GM12875 (cell line): ENCODE results near the gene CPAMD8.

ENCODE experiments used
- H3K4me3 ChIP-seq: one replicate; pipeline ENCODE4 v1.5.1; 2011; ENCODE audit warnings: low read depth, low read length, control low read depth
- TF ChIP-seq, protein P1 (sequence below): IDR thresholded peaks from 2 replicates; pipeline ENCODE4 v1.5.1; 2011; ENCODE audit warnings: low read depth, mild to moderate bottlenecking, control low read depth, inconsistent platforms, low read length, moderate library complexity, borderline replicate concordance; ENCODE audit not compliant: insufficient read depth

CPAMD8 gene

DNA sequence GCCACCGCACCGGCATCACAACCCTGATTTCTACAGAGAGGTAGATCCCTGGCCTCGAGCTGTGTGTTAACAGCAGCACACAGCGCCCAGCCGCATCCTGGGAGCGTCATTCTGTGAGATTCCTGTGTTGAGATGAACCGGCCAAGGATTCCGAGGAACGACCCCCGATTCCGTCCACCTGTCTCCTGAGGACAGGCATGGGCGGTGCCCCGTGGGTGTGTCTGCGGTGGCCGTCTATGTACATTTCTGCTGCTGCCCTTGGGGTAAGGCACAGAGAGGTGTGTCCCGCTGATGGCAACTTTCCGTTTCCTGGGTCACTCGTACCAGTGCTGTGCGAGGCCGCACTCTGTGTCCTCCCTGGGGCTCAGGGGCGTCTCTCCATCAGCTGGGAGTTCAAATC is 153.9 kb downstream of the CPAMD8 start:
- H3K4me3 ChIP-seq: no peak overlapping the region
- TF ChIP-seq, protein P1, sequence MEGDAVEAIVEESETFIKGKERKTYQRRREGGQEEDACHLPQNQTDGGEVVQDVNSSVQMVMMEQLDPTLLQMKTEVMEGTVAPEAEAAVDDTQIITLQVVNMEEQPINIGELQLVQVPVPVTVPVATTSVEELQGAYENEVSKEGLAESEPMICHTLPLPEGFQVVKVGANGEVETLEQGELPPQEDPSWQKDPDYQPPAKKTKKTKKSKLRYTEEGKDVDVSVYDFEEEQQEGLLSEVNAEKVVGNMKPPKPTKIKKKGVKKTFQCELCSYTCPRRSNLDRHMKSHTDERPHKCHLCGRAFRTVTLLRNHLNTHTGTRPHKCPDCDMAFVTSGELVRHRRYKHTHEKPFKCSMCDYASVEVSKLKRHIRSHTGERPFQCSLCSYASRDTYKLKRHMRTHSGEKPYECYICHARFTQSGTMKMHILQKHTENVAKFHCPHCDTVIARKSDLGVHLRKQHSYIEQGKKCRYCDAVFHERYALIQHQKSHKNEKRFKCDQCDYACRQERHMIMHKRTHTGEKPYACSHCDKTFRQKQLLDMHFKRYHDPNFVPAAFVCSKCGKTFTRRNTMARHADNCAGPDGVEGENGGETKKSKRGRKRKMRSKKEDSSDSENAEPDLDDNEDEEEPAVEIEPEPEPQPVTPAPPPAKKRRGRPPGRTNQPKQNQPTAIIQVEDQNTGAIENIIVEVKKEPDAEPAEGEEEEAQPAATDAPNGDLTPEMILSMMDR: no peak

DNA sequence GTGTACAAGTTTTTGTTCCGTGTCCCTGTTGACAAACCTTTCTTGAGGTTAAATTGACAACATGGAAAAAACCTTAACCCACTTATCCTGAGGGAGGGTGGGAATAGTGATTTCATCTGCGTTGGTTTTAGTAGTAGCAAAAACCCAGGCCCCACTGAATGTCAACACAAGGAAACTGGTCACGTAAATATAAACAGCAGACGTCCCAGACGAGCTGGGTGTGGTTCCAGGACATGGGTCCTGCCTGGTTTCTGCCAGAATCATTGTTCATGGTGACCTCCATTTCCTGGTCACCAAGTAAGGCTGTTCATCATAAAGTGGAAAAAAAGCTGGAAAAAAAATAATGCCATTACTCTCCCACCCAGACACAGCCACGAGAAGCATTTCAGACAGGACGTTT is 154.7 kb downstream of the CPAMD8 start:
- H3K4me3 ChIP-seq: no peak overlapping the region

DNA sequence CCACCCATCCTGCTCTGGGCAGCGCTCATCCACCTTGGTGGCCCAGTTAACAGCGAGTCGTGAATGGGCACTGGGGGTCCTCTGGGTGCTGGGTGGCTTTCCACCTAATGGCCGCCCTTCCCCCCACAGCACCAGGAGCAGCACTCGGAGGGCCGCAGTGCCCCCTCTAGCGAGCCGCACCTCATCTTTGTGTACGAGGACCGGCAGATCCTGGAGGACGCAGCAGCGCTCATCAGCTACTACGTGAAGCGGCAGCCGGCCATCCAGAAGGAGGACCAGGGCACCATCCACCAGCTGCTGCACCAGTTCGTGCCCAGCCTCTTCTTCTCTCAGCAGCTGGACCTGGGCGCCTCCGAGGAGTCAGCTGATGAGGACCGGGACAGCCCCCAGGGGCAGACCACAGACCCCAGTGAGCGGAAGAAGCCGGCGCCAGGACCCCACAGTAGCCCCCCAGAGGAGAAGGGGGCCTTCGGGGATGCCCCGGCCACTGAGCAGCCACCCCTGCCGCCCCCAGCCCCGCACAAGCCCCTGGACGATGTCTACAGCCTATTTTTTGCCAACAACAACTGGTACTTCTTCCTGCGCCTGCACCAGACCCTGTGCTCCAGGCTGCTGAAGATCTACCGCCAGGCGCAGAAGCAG is 157.2 kb downstream of the CPAMD8 start:
- H3K4me3 ChIP-seq: no peak overlapping the region
- TF ChIP-seq, protein P1: no peak

More for the DNA sequence above, 154.7 kb downstream of the CPAMD8 start:
- TF ChIP-seq, protein P1: no peak

DNA sequence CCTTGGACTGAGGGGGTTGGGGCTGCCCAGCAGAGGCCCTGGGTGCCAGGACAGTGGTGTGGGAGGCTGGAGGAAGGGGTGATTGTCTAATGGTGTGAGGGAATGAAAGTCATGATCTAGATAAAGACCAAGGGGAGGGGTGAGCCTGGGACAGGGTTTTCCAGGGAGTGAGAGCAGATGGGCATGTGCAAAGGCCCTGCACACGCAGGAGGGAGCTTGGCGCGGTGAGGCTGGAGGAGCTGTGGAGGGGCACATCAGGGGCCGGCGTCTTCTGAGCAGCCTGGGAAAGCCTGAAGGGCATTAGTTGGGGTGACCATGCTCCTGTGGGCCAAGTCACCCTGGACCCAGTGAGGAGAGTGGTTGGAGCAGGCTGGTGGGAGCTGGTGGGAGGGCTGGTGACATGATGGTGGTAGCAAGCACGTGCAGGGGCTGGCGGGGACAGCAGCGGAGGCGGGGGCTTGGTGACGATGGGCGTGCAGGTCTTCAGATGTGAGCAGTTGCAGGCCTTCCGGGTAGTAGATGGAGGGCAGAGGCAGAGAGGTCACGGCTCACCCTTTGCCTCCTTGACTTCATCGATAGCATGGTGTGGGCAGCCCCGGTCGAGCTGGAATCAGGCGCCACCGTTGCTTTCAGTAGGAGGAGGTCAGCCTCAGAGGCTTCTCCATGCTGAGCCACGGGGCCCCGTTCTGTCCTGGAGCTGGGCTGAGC is 158.0 kb downstream of the CPAMD8 start:
- TF ChIP-seq, protein P1: no peak
- no peak overlapping the region for H3K4me3 ChIP-seq

DNA sequence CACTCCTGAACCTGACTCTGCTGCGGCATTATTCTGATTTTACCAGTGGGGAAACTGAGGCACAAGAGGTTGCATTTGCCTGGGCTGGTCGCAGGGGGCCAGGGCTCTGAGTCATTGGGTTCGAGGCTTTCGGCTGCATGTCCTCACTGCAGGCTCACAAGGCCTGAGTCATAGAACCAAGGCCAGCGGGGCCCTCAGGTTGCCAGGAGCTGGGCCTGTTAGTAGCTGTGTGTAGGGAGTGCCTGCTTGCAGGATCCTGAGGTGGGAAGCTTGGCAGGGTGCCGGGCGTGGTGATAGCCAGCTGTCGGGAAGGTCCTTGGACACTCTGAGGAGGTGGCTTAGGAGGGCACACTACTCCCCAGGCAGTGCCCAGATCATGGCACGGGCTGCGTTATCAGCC is 159.4 kb downstream of the CPAMD8 start:
- H3K4me3 ChIP-seq: no peak overlapping the region
- TF ChIP-seq, protein P1: no peak

DNA sequence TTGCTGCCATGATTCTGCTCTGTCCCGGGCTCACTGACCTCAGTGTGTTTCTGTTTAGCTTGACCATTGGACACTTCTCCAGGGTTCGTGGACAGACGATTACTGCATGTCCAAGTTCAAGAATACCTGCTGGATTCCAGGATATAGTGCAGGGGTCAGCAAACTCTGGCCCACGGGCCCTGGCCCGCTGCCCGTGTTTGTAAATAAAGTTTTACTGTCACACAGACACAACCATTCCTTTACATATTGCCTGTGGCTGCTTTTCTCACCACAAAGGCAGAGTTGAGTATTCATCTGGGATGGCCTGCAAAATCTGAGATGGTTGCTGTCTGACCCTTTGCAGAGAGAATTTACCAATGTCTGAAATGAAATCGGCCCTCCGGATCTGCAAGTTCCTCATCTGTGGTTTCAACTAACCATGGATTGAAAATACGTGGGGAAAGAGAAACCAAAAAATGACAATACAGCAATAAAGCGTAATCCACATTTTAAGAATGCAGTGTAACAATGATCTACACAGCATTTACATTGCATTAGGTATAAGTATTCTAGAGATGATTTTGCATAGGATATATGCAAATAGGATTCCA is 163.7 kb downstream of the CPAMD8 start:
- TF ChIP-seq, protein P1: no peak
- no peak overlapping the region for H3K4me3 ChIP-seq

DNA sequence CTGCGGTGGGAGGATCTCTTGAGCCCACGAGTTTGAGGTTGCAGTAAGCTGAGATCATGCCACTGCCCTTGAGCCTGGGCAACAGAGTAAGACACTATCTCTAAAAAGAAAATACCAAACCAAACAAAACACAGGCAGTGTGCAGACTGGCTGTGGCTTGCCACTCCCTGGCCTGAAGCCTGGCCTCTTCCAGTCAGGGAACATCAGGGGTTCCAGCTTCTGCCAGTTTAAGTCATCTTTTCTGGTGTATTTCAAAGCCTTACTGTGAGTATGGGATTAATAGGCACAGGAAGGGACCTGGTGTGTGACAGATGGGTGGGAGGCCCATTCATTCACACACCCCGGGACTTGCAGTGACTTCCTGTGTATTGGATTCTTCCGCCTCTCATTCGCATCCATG is 164.8 kb downstream of the CPAMD8 start:
- TF ChIP-seq, protein P1: no peak
- H3K4me3 ChIP-seq: no peak overlapping the region
